HepG2 (cell line): ENCODE data around the gene MEAK7. TPM values are rescaled to one million over a fixed set of nuclear protein-coding genes. Genes with fewer than 3 reads are reported as not detected.

ENCODE experiments used
- ATAC-seq: fragments of 200-7000 bp; cut with Tn5 transposase; 3 replicates; pipeline ENCODE4 v1.9.1; 2020; ENCODE audit warnings: mild to moderate bottlenecking, moderate library complexity
- BruUV-seq: library from RNA; stranded (reverse); fragments of 400-500 nt; replicated peaks from 2 replicates; lab custom pipeline; 2021; lab: Mats Ljungman, UMichigan
- CTCF ChIA-PET: fragments of 300-600 bp; formaldehyde crosslinking; extraction: SDS; loops from one replicate; lab custom pipeline; 2021; ENCODE audit warnings: low total read pairs, inconsistent platforms, low intra/inter-chr PET ratio; lab: Yijun Ruan, JAX
- POLR2A ChIA-PET: fragments of 350-600 bp; sonication (Branson Sonifier 250); formaldehyde crosslinking; loops from one replicate; lab custom pipeline; 2020; ENCODE audit warnings: antibody characterized with exemption, inconsistent platforms; lab: Yijun Ruan, JAX
- DNase-seq: peaks from one replicate; pipeline ENCODE4 v3.0.0-alpha.2; 2015; ENCODE audit warnings: low spot score
- FAIRE-seq: peaks from 3 replicates; lab custom pipeline; 2011; peaks lifted over from hg19 to GRCh38; lab: Jason Lieb, UNC
- H2AFZ ChIP-seq: one replicate; pipeline ENCODE4 v1.6.1; 2011; ENCODE audit warnings: low read length, inconsistent platforms
- H3K27ac ChIP-seq: fragments of 300-600 bp; 3 replicates; pipeline ENCODE4 v1.8.0; 2011; ENCODE audit warnings: mixed run types, mild to moderate bottlenecking, mixed read lengths, low read length, inconsistent platforms; ENCODE audit not compliant: insufficient read depth; ENCODE audit errors: extremely low read length
- H3K27me3 ChIP-seq, 2 experiments: fragments of 200-600 bp in 1 of 2; 2 replicates in 1 of 2; 3 replicates in 1 of 2; pipeline versions ENCODE4 v1.6.0 to v1.8.0; 2011; ENCODE audit warnings: low read length in 2 of 2, mild to moderate bottlenecking in 2 of 2, moderate library complexity in 2 of 2, inconsistent platforms in 1 of 2; ENCODE audit not compliant: insufficient read depth in 2 of 2, control insufficient read depth in 1 of 2
- H3K36me3 ChIP-seq, 2 experiments: fragments of 200-600 bp in 1 of 2; replicated peaks in 1 of 2; 2 replicates in 1 of 2; 3 replicates in 1 of 2; pipeline versions ENCODE4 v1.5.1 to v1.8.0; 2011; ENCODE audit warnings: low read length in 2 of 2, inconsistent platforms in 1 of 2; ENCODE audit not compliant: insufficient read depth in 2 of 2, control insufficient read depth in 1 of 2
- H3K4me1 ChIP-seq: 2 replicates; pipeline ENCODE4 v1.5.1; 2012; ENCODE audit warnings: low read length, inconsistent platforms; ENCODE audit not compliant: insufficient read depth
- H3K4me2 ChIP-seq: 2 replicates; pipeline ENCODE4 v1.6.0; 2011; ENCODE audit warnings: low read depth, low read length, inconsistent platforms
- H3K4me3 ChIP-seq, 3 experiments: fragments of 200-600 bp in 1 of 3; sonication (generic), shearing (Covaris generic) in 1 of 3; replicated peaks in 1 of 3; 2 replicates each; pipeline ENCODE4 v1.5.1; 2011 to 2016; ENCODE audit warnings: low read length in 3 of 3, inconsistent platforms in 2 of 3, low read depth in 2 of 3, mild to moderate bottlenecking in 2 of 3, control low read depth in 1 of 3, mixed read lengths in 1 of 3; ENCODE audit not compliant: insufficient read depth in 1 of 3
- H3K79me2 ChIP-seq: one replicate; pipeline ENCODE4 v1.6.1; 2011; ENCODE audit warnings: low read length, inconsistent platforms; ENCODE audit not compliant: insufficient read depth
- H3K9ac ChIP-seq: 2 replicates; pipeline ENCODE4 v1.6.0; 2011; ENCODE audit warnings: mild to moderate bottlenecking, low read depth, low read length, inconsistent platforms; ENCODE audit not compliant: insufficient read depth
- H3K9me3 ChIP-seq: 2 replicates; pipeline ENCODE4 v1.5.1; 2012; ENCODE audit warnings: mild to moderate bottlenecking, low read length
- H4K20me1 ChIP-seq: 2 replicates; pipeline ENCODE4 v1.6.0; 2011; ENCODE audit warnings: inconsistent platforms, mild to moderate bottlenecking, low read length, moderate library complexity; ENCODE audit not compliant: insufficient read depth
- CEBPB ChIP-seq: IDR thresholded peaks from 2 replicates; pipeline ENCODE4 v1.6.1; 2011; ENCODE audit warnings: low read depth, low read length, improper control_type of control experiment, borderline replicate concordance
- IKZF1 ChIP-seq: fragments of 450-650 bp; IDR thresholded peaks from 2 replicates; pipeline ENCODE4 v1.7.1; 2016
- NFRKB ChIP-seq: fragments of 450-650 bp; IDR thresholded peaks from 2 replicates; pipeline ENCODE4 v1.6.1; 2017
- NR2F2 ChIP-seq: IDR thresholded peaks from 2 replicates; pipeline ENCODE4 v1.6.1; 2012; ENCODE audit warnings: low read depth, inconsistent platforms, borderline replicate concordance
- PREB ChIP-seq: sonication (generic); formaldehyde crosslinking; IDR thresholded peaks from 2 replicates; pipeline ENCODE4 v1.4.0; 2020; ENCODE audit warnings: missing genetic modification reagents
- RERE ChIP-seq: IDR thresholded peaks from 2 replicates; pipeline ENCODE4 v1.6.1; 2016; ENCODE audit warnings: low read depth, missing genetic modification reagents, missing compliant biosample characterization
- TCF12 ChIP-seq, 2 experiments: fragments of 450-650 bp in 1 of 2; sonication (generic) in 1 of 2; formaldehyde crosslinking in 1 of 2; IDR thresholded peaks; 2 replicates each; pipeline versions ENCODE4 v1.6.1 to v1.8.0; 2017 to 2022; ENCODE audit warnings: antibody characterized with exemption in 1 of 2, mild to moderate bottlenecking in 1 of 2, missing genetic modification reagents in 1 of 2, moderate library complexity in 1 of 2
- ZIK1 ChIP-seq: sonication (generic); formaldehyde crosslinking; IDR thresholded peaks from 2 replicates; pipeline ENCODE4 v1.5.0; 2020; ENCODE audit warnings: mild to moderate bottlenecking, low read depth, missing genetic modification reagents, borderline replicate concordance
- ZNF639 ChIP-seq: conservative IDR thresholded peaks from 2 replicates; pipeline ENCODE4 v1.6.1; 2018; ENCODE audit warnings: missing genetic modification reagents
- ZNF652 ChIP-seq: IDR thresholded peaks from 2 replicates; pipeline ENCODE4 v1.6.1; 2016; ENCODE audit warnings: low read depth, borderline replicate concordance
- ZNF670 ChIP-seq: sonication (generic); formaldehyde crosslinking; IDR thresholded peaks from 2 replicates; pipeline ENCODE4 v1.8.0; 2022; ENCODE audit warnings: mild to moderate bottlenecking, missing genetic modification reagents, borderline replicate concordance
- ZNF770 ChIP-seq: sonication (generic); formaldehyde crosslinking; IDR thresholded peaks from 2 replicates; pipeline ENCODE4 v1.5.0; 2020; ENCODE audit warnings: mild to moderate bottlenecking, missing genetic modification reagents
- ZNF784 ChIP-seq: sonication (generic); formaldehyde crosslinking; IDR thresholded peaks from 2 replicates; pipeline ENCODE4 v1.5.1; 2020; ENCODE audit warnings: missing genetic modification reagents, mild to moderate bottlenecking, borderline replicate concordance
- WGBS: methylation state at CpG from one replicate; pipeline ENCODE4 v1.1.6; 2017; ENCODE audit warnings: low lambda C conversion rate; 5-methylcytosine and 5-hydroxymethylcytosine counted together
- in situ Hi-C: cut with HindIII; loops from 2 replicates; pipeline ENCODE4 v1.10.0; 2017; ENCODE audit warnings: low pct_unique_long_range_greater_than_20kb; ENCODE audit not compliant: extremely low pct_ligation_motif_present
- intact Hi-C: fragments of 100-400 bp; cut with micrococcal nuclease; formaldehyde crosslinking; loops from one replicate; pipeline ENCODE4 v1.10.0; 2022; ENCODE audit not compliant: unreplicated experiment
- polyA plus RNA-seq, 8 experiments: library from polyadenylated mRNA; depleted of rRNA in 3 of 8; stranded (reverse) in 7 of 8; unstranded in 1 of 8; fragments of >200 nt; fragmentation: Illumina TruSeq in 4 of 8; extraction: Trizol in 4 of 8; gene quantifications; 2 replicates each; pipeline versions ENCODE4 v1.2.1 to v1.2.3, GENCODE V29; 2011 to 2016; ENCODE audit warnings: low read depth in 4 of 8, missing spikeins in 1 of 8, mixed read lengths in 1 of 8; ENCODE audit not compliant: insufficient read depth in 1 of 8
- total RNA-seq, 5 experiments: library from RNA; depleted of rRNA; stranded (reverse); fragments of >200 nt; fragmentation: Illumina TruSeq; extraction: Trizol; gene quantifications; 2 replicates each; pipeline ENCODE4 v1.2.3, GENCODE V29; 2016; ENCODE audit warnings: low read depth in 1 of 5

Gene MEAK7
- total and polyA plus RNA-seq, 2 of the 13 experiments (the other 11 are each of a cell fraction or from before 2014, with no cell fraction given), result 11.8 to 14.7 TPM

- POLR2A ChIA-PET, result no interaction called here
- no peaks in the 10 kb centered on the region for H4K20me1 ChIP-seq
- H3K79me2 ChIP-seq, result no peaks in the 10 kb centered on the region
- no peak overlapping the region for H3K4me2 ChIP-seq
- H3K27me3 ChIP-seq, result 0 out of 5 replicates have a peak, but pooled peaks cover 0 to 3% of the 10 kb centered on the region in 2 experiments
- no peak overlapping the region for H3K4me3 ChIP-seq
- intact Hi-C loops, result no loop called here
- CTCF ChIA-PET, result no interaction called here
- no peak overlapping the region for H2AFZ ChIP-seq
- 51% methylated on average over 11 of the region's 11 CpGs for WGBS
- H3K9ac ChIP-seq, result no peak overlapping the region
- ATAC-seq (no peak), FAIRE-seq (no peak), DNase-seq (no peak)
- in situ Hi-C loops, result no loop called here
- peaks cover 46% of the 10 kb centered on the region for H3K4me1 ChIP-seq
- no peaks in the 10 kb centered on the region for H3K9me3 ChIP-seq
- no TSS peak for BruUV-seq
- H3K27ac ChIP-seq, result no peak overlapping the region
- H3K36me3 ChIP-seq, result no peaks in the 10 kb centered on the region
- no peak for TF ChIP-seq ZIK1
- TF ChIP-seq PREB (CRISPR knock-in tag), result no peak
- no peak for TF ChIP-seq RERE (CRISPR knock-in tag)
- TF ChIP-seq IKZF1, result no peak
- TF ChIP-seq ZNF770, result no peak
- TF ChIP-seq CEBPB, result no peak
- TF ChIP-seq ZNF670 (CRISPR knock-in tag), result no peak
- no peak for TF ChIP-seq ZNF652 (CRISPR knock-in tag)
- no peak for TF ChIP-seq ZNF639 (CRISPR knock-in tag)
- no peak for TF ChIP-seq TCF12 (IDR thresholded peaks at IDR 0.05)
- TF ChIP-seq TCF12 (CRISPR knock-in tag; IDR thresholded peaks at IDR 0.05), result no peak
- no peak for TF ChIP-seq ZNF784
- TF ChIP-seq NFRKB, result no peak
- no peak for TF ChIP-seq NR2F2
Observed at GRCh38 chr16:84537491-84538151, 33.2 kb upstream of the MEAK7 start.
